Measurements from ENCODE around the gene MRPL37.

DNA sequence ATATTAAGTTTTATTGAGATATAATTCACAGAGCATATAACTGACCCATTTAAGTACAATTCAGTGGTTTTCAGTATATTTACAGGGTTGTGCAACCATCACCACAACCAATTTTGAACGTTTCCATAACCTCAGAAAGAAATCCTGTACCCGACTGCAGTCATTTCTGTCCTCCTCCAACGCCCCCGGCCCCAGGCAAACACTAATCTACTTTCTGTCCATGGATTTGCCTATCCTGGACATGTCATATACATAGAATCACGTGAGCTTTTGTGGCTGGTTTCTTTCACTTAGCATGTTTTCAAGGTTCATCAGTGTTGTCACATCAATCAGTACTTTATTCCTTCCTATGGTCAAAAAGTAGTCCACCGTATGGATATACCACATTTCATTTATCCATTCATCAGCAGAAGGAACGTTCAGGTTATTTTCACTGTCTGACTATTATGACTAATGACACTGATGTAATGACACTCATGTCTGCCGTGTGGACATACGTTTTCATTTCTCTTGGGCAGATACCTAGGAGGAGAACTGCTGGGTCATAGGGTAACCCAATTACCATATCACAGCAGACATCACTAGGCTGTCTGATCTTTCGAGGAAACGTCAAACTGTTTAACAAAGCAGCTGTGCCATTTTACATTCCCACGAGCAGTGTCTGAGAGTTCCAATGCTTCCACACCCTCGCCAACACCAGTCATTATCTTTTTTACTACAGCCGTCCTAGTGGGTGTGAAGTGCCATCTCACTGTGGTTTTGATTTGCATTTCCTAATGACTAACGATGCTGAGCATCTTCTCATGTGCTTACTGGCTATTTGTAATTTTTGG is 30.8 kb downstream of the MRPL37 start:
- TF ChIP-seq JUND (IDR thresholded peaks at IDR 0.05; ENCODE audit: low read length) (no peak), PHF8 (conservative IDR thresholded peaks at IDR 0.05; ENCODE audit: low read depth, low read length) (no peak), RFX5 (IDR thresholded peaks at IDR 0.05; ENCODE audit: borderline replicate concordance, low read depth, low read length) (no peak), TAF1 (IDR thresholded peaks at IDR 0.05; ENCODE audit: low read depth, low read length) (no peak)

Measured in H1 (cell line).